NCI-H748 (cell line): ENCODE measurements around the gene SERPINA4.

Experiments
- DNase-seq: peaks from one replicate; lab custom pipeline; 2025; ENCODE audit not compliant: unreplicated experiment; lab: John Stamatoyannopoulos, UW

The SERPINA4 gene

GRCh38 chr14:94613720-94614644 is 52.7 kb downstream of the SERPINA4 start:
- no peak for DNase-seq

- DNase-seq, result no peak
Measured at GRCh38 chr14:94614802-94615201, 53.6 kb downstream of the SERPINA4 start.

- DNase-seq, result no peak
Measured at GRCh38 chr14:94615254-94615653, 54.0 kb downstream of the SERPINA4 start.

GRCh38 chr14:94615823-94616570 is 54.8 kb downstream of the SERPINA4 start:
- no peak for DNase-seq

- no peak for DNase-seq
Measured at GRCh38 chr14:94617366-94617941, 56.2 kb downstream of the SERPINA4 start.

- DNase-seq, result no peak
Measured at GRCh38 chr14:94617988-94618822, 57.0 kb downstream of the SERPINA4 start.

- no peak for DNase-seq
Measured at GRCh38 chr14:94619297-94619696, 58.1 kb downstream of the SERPINA4 start.
